GM21526 (cell line): ENCODE measurements around the gene NDUFA8.
"Not testable (repeated sequence)": the region's sequence is repeated elsewhere in the genome, so short reads cannot be mapped to it uniquely, and the experiment has no call there.

Experiments used
- ATAC-seq: cut with Tn5 transposase; IDR thresholded peaks from one replicate; pipeline ENCODE4 v1.9.1; 2021; ENCODE audit warnings: moderate library complexity; ENCODE audit not compliant: unreplicated experiment, low FRiP score

Gene NDUFA8

GRCh38 chr9:122124048-122124447, 35.5 kb downstream of the NDUFA8 start:
- ATAC-seq: no peak

DNA sequence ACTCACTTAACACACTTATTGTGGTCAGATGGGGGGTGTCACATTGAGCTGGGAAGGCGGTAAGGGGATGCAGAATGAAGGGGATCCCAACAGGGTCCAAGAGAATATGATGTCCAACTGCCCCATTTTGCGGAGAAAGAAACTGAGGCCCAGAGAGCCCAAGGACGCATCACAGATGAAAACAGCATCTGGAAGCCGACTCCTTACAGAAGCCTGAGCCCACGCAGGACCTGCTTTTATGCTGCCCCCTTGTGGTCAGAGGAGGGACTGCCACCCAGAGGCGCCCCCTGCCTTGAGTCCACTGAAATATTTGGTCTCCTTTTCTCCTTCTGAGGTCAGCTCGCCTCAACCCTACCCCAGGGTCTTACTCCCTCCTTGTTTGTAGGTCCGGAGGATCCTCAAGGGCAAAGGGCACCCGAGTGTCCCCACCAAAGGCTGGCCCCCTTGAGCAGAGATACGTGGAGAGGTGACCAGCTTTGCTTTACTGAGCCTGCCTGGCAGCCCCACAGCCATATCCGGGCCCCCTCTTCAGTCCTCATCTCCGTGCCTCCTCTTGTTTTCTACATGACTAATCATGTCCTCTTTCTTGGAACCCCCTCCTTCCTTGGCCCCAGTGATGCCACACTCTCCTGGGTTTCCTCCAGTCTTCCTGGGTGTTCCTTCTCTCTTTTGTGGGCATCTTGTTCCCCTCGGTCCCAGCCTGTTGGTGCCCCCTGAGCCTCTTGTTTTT, 36.5 kb downstream of the NDUFA8 start:
- no peak for ATAC-seq

DNA sequence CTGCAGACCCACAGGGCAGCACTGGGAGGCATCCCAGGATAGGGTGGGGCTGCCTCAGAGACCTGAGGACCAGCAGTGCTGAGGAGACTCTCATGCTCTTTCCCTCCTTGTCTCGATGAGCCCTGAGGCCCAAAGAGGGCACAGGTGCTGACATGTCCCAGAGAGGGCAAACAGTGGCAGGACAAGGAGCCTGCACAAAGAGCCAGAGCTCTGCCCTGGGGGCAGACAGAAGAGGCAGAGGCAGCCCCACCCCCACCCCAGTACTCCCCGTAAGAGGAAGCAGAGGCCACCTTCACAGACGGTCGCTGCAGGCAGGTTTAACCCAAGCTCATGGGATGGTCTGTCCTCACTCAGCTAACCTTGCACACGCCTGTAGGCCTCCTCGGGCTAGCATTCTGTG, 37.1 kb downstream of the NDUFA8 start:
- ATAC-seq: no peak

GRCh38 chr9:122121931-122122330, 37.6 kb downstream of the NDUFA8 start:
- no peak for ATAC-seq

DNA sequence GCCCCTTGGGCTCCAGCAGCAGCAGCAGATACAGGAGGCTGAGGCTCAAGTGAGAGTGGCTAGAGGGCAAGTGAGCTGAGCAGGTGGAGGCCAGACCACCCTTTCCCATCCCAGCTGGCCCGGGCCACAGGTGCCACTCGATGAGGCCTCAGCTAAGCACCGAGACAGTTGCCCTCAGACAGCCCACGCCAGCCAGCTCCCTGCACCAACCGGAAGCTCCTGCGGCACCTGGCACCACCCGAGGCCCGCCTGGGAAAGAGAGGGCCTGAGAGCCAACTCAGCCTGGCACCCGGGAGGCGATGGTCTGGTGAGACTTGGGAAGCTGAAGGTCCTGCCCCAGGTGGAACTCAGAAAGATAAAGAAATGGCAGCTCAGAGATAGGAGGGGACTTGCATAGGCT, 38.2 kb downstream of the NDUFA8 start:
- no peak for ATAC-seq

GRCh38 chr9:122120316-122121071, 39.1 kb downstream of the NDUFA8 start:
- no peak for ATAC-seq

- no peak for ATAC-seq
Measured at GRCh38 chr9:122119721-122120120, 39.9 kb downstream of the NDUFA8 start.

- ATAC-seq: no peak
Measured at GRCh38 chr9:122119166-122119521, 40.4 kb downstream of the NDUFA8 start.

GRCh38 chr9:122118343-122119165, 41.0 kb downstream of the NDUFA8 start:
- ATAC-seq: no peak

DNA sequence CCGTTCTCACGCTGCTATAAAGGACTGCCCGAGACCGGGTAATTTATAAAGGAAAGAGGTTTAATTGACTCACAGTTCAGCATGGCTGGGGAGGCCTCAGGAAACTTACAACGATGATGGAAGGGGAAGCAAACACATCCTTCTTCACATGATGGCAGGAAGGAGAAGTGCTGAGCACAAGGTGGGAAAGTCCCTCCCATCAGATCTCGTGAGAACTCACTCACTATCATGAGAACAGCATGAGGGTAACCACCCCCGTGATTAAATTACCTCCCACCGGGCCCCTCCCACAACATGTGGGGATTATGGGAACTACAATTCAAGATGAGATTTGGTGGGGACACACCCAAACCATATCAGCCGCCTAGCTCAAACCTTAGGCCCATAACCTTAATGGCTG, 42.3 kb downstream of the NDUFA8 start:
- ATAC-seq: not testable (repeated sequence)

DNA sequence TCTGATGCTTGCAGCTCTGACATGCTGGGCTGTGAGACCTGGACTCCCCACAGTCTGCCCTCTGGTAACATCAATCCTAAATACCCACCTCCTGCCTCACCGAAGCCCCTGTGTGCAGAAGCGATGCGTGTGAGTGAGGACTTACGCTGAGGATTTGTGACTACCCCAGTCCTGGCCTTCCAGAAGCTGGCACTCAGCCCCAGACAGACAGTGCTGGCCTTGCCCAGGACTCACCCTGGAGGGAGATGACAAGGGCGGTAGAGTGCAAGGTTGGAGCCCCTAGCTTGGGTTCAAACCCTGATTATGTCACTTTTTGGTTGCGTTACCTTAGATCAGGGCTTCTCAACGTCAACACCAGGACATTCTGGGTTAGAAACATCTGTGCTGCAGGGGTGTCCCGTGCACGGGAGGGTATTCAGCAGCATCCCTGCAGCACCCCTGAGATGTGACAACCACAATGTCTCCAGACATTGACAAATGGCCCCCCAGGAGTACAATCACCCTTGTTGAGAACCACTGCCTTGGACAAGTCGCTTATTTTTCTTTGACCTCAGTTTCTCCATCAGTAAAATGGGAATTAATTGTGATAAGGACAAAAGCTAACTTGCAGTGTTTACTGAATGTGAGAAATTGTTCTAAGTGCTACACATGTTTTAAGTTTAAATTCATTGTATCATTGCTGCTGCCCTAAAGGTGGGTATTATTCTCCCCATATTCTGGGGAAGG, 43.0 kb downstream of the NDUFA8 start:
- ATAC-seq: no peak

DNA sequence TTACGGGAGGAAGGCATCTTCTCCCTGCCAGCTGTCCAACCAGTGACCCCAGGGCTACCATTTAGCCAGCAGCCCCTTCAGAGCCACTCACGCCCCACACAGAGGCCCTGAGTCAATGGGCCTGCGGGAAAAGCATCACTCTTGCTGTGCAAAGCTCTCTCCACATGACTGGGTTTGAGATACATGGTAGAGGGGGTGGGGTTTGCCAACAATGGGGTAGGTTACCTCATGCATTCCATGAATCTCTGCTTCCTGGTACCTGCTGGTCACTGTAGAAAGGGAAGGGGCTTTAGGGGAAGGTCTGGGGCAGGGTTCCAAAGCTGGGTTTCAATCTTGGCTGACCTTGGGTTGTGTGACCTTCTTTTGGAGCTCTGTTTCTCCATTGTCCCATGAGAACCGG, 43.5 kb downstream of the NDUFA8 start:
- no peak for ATAC-seq

DNA sequence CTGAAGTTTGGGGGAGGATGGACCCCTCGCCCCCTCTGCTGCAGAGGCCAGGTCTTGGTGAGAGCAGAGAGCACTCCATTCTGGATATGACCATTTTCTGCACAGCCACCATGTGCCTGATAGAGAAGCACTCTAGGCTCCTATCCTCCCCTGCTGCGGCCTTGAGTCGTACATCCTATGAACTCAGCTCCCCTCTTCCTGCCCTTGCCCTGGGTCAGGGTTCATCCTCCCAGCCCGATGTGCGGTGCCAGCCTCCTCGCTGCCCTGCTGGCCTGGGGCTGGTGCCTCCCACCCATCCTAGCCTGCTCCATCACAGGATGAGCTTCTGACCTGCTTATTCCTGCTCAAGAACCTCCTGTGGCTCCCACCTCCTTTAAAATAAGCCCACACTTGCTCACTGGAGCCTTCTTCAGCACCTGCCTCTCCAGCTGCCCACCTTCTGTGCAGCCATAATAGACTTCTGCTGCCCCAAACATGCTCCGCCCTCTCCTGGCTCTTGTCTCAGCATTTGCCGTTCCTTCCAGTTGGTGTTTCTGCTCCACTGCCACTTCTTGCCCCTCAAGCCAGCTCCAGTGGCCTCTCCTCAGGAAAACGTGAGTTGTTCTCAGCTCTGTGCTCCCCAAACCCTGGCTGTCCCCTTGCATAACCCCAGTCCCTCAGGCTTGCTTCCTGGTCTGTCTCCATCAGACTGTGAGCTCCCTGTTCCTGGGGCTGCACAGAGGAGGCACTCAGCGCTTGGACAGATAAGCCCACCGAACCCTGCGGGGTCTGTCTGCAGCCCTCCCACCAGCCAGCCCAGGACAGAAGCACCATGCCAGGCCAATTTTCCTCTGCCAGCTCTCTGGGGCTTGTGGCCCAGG, 44.2 kb downstream of the NDUFA8 start:
- ATAC-seq: no peak

GRCh38 chr9:122113574-122113973, 46.0 kb downstream of the NDUFA8 start:
- ATAC-seq: no peak

DNA sequence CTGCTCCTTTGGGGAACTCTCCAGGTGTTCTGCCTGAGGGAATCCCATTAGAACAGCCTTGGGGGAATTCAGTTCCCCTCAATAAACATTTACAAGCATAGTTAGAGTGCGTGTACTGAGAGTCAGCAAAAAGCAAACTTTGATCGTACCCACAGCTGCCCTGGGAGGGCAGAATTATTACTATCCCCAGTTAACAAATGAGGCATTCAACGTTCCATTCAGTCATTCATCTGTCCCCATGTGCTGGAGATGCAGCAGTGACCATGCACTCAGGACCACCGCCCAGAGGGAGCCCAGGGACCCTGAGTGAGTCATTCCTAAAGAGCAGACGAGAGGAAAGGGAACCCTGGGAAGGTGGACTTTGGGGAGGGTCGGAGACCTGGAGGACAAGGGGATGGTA, 47.3 kb downstream of the NDUFA8 start:
- no peak for ATAC-seq

GRCh38 chr9:122111413-122112085, 48.0 kb downstream of the NDUFA8 start:
- ATAC-seq: no peak

DNA sequence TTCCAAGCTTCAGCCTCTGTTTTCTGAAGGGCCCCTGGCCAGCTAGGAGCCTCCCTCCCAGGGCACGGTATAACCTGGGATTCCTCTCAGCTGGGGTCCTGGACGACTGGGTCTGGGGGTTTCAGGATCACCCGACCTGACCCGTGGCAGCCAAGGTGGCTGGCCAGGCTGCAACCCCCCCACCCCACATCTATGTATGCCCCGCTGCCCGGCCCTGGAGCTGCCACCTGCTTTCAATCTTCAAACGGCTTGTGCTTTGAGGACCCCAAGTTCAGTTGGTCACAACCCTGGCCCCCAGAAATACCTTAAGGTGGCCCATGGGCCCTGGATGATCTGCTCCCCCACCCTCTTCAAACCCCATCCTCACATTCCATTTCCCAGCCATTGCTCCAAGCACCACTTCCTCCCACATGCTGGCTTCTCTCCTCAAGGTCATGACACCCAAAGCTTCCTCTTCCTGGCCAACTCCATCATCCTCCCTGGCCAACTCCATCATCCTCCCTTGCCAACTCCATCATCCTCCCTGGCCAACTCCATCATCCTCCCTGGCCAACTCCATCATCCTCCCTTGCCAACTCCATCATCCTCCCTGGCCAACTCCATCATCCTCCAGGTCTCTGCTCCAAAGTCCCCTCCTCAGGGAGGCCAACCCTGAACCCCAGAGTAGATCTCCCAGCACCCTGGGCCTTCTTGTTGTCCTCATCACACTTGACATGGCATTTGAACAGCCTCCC, 49.3 kb downstream of the NDUFA8 start:
- ATAC-seq: no peak

DNA sequence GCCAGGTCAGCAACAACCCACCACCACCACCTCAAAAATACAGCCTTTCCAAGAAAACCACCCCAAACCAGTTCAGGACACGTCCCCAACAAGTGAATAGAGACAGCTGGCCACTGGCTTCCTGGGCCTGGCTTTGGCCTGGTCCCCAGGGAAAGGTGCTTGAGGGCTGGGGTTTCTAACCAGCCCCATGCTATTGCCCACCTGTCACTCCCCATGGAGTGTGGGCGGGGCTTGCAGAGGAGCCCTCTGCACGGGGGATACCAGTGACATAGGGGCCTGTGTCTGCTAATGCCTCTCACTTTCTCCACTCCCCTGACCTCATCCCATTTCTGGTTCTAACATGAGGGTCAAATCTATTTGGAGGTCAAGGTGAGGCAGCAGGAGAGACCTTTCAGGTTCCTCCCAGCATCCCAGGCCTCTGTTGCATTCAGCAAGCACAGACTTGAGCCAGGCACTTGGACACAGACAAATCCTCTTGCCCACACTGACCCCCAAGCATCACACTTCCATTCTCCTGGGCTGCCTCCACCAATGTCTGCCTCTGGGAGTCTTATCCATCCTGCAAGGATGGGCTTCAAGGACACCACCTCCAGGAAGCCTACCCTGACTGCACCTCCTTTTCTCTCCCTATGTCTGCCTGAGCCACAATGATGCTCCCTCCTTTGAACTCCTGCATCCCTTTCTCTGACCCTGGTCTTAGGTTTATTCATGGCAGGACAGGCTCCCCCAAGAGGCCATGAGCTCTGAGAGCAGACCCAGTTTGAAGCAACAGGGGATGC, 50.4 kb downstream of the NDUFA8 start:
- no peak for ATAC-seq
